ENCODE results near the gene DGKB.

Gene DGKB

GRCh38 chr7:14552060-14552459 is 350.5 kb downstream of the DGKB start:
- no peak overlapping the region for H3K27ac ChIP-seq
- TF ChIP-seq, protein P1, sequence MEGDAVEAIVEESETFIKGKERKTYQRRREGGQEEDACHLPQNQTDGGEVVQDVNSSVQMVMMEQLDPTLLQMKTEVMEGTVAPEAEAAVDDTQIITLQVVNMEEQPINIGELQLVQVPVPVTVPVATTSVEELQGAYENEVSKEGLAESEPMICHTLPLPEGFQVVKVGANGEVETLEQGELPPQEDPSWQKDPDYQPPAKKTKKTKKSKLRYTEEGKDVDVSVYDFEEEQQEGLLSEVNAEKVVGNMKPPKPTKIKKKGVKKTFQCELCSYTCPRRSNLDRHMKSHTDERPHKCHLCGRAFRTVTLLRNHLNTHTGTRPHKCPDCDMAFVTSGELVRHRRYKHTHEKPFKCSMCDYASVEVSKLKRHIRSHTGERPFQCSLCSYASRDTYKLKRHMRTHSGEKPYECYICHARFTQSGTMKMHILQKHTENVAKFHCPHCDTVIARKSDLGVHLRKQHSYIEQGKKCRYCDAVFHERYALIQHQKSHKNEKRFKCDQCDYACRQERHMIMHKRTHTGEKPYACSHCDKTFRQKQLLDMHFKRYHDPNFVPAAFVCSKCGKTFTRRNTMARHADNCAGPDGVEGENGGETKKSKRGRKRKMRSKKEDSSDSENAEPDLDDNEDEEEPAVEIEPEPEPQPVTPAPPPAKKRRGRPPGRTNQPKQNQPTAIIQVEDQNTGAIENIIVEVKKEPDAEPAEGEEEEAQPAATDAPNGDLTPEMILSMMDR (conservative IDR thresholded peaks at IDR 0.05), result no peak

GRCh38 chr7:14551310-14551709 is 351.2 kb downstream of the DGKB start:
- TF ChIP-seq, protein P1 (conservative IDR thresholded peaks at IDR 0.05), result no peak
- H3K27ac ChIP-seq, result no peak overlapping the region

- no peak overlapping the region for H3K27ac ChIP-seq
- TF ChIP-seq, protein P1 (conservative IDR thresholded peaks at IDR 0.05), result no peak
Measured at GRCh38 chr7:14542624-14543023, 359.9 kb downstream of the DGKB start.

DNA sequence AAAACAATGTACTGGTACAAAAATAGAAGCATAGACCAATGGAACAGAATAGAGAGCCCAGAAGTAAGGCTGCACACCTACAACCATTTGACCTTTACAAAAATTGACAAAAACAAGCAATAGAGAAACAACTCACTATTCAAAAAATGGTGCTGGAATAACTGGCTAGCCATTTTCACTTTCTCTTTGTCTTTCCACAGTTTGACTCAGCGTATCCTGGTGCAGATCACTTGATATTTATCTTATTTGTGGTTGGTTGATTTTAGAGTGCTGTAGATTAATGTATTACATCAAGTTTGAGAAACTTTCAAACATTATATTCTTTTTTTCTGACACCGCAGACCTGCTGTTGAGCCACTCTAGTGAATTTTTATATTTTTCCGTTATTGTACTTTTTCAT is 381.4 kb downstream of the DGKB start:
- TF ChIP-seq, protein P1 (conservative IDR thresholded peaks at IDR 0.05), result no peak
- H3K27ac ChIP-seq, result no peak overlapping the region

- H3K27ac ChIP-seq, result no peak overlapping the region
- TF ChIP-seq, protein P1 (conservative IDR thresholded peaks at IDR 0.05), result no peak
Measured at GRCh38 chr7:14510268-14510667, 392.3 kb downstream of the DGKB start.

DNA sequence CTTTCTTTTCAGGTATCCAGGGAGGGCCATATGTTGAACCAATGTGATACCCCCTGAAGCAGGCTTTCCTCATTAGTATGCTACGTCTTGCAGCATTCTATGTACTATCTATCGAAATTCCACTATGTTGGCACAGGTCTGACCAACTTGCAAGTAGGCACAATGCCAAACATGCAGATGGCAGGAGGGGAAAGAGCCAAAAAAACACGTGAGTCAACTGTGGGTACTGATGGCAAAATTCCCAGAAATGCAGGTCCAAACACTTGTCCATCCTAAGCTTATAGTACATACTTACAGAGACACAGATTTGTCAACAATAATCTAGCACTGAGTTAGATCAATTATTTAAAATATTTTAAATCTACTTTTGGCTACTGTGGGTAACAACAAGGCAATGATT is 394.9 kb downstream of the DGKB start:
- H3K27ac ChIP-seq, result no peak overlapping the region
- TF ChIP-seq, protein P1 (conservative IDR thresholded peaks at IDR 0.05), result no peak

- H3K27ac ChIP-seq, result no peak overlapping the region
- TF ChIP-seq, protein P1 (conservative IDR thresholded peaks at IDR 0.05), result no peak
Measured at GRCh38 chr7:14505906-14506305, 396.6 kb downstream of the DGKB start.

DNA sequence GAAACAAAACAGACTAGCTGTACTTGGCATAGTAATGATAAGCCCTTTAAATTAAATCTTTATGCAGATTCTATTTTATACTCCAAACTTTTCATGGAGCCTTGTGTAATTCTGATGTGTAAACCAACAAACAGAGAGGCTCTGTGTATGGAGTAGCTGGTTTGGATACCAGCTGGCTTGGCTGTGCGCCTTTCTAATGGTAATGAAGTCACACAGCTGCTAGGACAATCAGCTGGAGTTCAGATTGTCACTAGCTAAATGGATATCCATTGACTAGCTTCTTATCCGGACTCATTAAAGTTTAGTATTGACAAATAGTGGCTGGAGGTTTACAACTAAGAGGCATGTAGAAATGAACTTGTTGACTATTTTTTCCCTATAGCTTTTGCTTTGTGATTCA is 398.4 kb downstream of the DGKB start:
- TF ChIP-seq, protein P1 (conservative IDR thresholded peaks at IDR 0.05), result no peak
- no peak overlapping the region for H3K27ac ChIP-seq

Data from VCaP (cell line).